SW480 (cell line): ENCODE measurements around the gene YTHDF1.
A peak's percentile ranks its signal among the peaks of the same experiment; 100 is the strongest.

Source experiments
- DNase-seq: peaks from one replicate; pipeline ENCODE4 v3.0.0-alpha.2; 2016; ENCODE audit warnings: low spot score

The YTHDF1 gene

GRCh38 chr20:63155266-63156165 is 60.4 kb downstream of the YTHDF1 start:
- no peak for DNase-seq

GRCh38 chr20:63154395-63154794 is 61.5 kb downstream of the YTHDF1 start:
- no peak for DNase-seq

- no peak for DNase-seq
These were observed 62.4 kb downstream of the YTHDF1 start for GRCh38 chr20:63153254-63154221.

- DNase-seq: no peak
These were observed 63.3 kb downstream of the YTHDF1 start for GRCh38 chr20:63152322-63153253.

GRCh38 chr20:63151554-63152321 is 64.2 kb downstream of the YTHDF1 start:
- peak; percentile 62 for DNase-seq

GRCh38 chr20:63150911-63151531 is 64.9 kb downstream of the YTHDF1 start:
- peak; percentile 61 for DNase-seq

- DNase-seq: no peak
These were observed 65.5 kb downstream of the YTHDF1 start for GRCh38 chr20:63150391-63150898.

- no peak for DNase-seq
These were observed 66.3 kb downstream of the YTHDF1 start for GRCh38 chr20:63149531-63150192.

- no peak for DNase-seq
These were observed 67.2 kb downstream of the YTHDF1 start for GRCh38 chr20:63148696-63149095.

GRCh38 chr20:63147532-63147931 is 68.4 kb downstream of the YTHDF1 start:
- no peak for DNase-seq
